Sigmoid colon (tissue), 3 donors: Measurements from ENCODE around the gene MBOAT1.
"Not testable (repeated sequence)": the region's sequence is repeated elsewhere in the genome, so short reads cannot be mapped to it uniquely, and the experiment has no call there.

Source experiments
- POLR2A ChIP-seq, 2 donors: fragments of 450-650 bp; IDR thresholded peaks; one replicate each; pipeline ENCODE4 v1.6.1; 2016; ENCODE audit warnings: antibody characterized with exemption in 2 of 2, mild to moderate bottlenecking in 2 of 2, moderate library complexity in 2 of 2
- TF ChIP-seq, protein P1 (sequence below), 4 experiments: fragments of 450-650 bp in 3 of 4; fragments of 200-600 bp in 1 of 4; IDR thresholded peaks; one replicate each; pipeline ENCODE4 v1.5.1; 2016 to 2019; ENCODE audit warnings: antibody characterized with exemption in 4 of 4, mild to moderate bottlenecking in 3 of 4, moderate library complexity in 2 of 4

DNA sequence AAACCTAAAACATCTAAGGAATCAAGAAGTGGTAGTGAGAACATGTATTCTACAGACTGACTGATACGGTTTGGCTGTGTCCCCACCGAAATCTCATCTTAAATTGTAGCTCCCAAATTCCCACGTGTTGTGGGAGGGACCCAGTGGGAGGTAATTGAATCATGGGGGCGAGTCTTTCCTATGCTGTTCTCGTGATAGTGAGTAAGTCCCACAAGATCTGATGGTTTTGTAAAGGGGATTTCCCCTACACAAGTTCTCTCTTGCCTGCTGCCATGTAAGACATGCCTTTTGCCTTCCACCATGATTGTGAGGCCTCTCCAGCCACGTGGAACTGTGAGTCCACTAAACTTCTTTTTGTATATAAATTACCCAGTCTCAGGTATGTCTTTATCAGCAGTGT lies 65.4 kb downstream of the MBOAT1 start:
- TF ChIP-seq POLR2A (IDR thresholded peaks at IDR 0.05) = not testable (repeated sequence)
- TF ChIP-seq, protein P1, sequence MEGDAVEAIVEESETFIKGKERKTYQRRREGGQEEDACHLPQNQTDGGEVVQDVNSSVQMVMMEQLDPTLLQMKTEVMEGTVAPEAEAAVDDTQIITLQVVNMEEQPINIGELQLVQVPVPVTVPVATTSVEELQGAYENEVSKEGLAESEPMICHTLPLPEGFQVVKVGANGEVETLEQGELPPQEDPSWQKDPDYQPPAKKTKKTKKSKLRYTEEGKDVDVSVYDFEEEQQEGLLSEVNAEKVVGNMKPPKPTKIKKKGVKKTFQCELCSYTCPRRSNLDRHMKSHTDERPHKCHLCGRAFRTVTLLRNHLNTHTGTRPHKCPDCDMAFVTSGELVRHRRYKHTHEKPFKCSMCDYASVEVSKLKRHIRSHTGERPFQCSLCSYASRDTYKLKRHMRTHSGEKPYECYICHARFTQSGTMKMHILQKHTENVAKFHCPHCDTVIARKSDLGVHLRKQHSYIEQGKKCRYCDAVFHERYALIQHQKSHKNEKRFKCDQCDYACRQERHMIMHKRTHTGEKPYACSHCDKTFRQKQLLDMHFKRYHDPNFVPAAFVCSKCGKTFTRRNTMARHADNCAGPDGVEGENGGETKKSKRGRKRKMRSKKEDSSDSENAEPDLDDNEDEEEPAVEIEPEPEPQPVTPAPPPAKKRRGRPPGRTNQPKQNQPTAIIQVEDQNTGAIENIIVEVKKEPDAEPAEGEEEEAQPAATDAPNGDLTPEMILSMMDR (IDR thresholded peaks at IDR 0.05) = not testable (repeated sequence)
